HFF-Myc (cell line): ENCODE results near the gene TMEM258.

Source experiments
- DNase-seq: peaks from one replicate; pipeline ENCODE4 v3.0.0-alpha.2; 2011; ENCODE audit warnings: low read depth; ENCODE audit errors: extremely low read depth
- H3K4me3 ChIP-seq: replicated peaks from 2 replicates; pipeline ENCODE4 v1.5.1; 2011; ENCODE audit warnings: low read depth, mild to moderate bottlenecking, control low read depth, low read length
- CTCF ChIP-seq: IDR thresholded peaks from 2 replicates; pipeline ENCODE4 v1.5.1; 2012; ENCODE audit warnings: mild to moderate bottlenecking, low read depth, low read length, control low read depth; ENCODE audit errors: missing control alignments

Gene TMEM258

GRCh38 chr11:61764606-61765260, 27.7 kb downstream of the TMEM258 start:
- DNase-seq, result no peak
- TF ChIP-seq CTCF, result no peak
- H3K4me3 ChIP-seq, result no peak overlapping the region

DNA sequence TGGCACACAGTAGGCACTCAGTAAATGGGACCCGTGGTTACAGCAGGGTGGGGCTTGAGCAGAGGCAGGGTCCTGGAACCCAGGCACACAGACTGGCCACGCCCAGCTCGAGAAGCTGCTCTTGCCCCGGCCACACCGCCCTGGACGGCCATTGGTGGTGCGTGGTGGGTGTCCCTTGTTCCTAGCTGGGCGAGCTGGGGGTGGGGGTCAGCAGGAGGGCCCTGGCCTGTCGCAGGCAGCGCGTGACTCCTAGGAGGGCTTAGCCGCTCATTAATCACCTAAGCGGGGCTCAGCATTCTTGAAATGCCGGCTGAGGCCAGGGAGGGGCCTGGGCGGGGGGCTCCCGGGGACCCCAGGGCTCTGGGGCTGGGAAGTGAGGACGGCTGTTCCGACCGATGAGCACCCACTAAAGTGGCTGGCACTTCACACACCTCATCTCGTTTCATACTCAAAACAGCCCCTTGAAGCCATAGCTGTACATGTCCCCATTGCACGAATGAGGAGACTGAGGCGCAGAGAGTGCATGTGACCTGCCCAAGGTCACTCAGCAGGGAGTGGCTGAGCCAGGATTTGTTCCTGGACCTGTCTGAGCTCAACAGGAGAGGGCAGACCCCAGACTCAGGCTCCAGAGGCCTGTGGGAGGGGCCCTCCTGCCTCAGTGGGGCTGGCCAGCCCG, 28.3 kb downstream of the TMEM258 start:
- TF ChIP-seq CTCF, result no peak
- H3K4me3 ChIP-seq, result no peak overlapping the region
- DNase-seq, result no peak

GRCh38 chr11:61762798-61763197, 29.6 kb downstream of the TMEM258 start:
- H3K4me3 ChIP-seq, result no peak overlapping the region
- no peak for TF ChIP-seq CTCF
- no peak for DNase-seq

GRCh38 chr11:61762223-61762615, 30.2 kb downstream of the TMEM258 start:
- DNase-seq, result no peak
- no peak for TF ChIP-seq CTCF
- H3K4me3 ChIP-seq, result no peak overlapping the region

- no peak for TF ChIP-seq CTCF
- DNase-seq, result no peak
- H3K4me3 ChIP-seq, result no peak overlapping the region
Measured at GRCh38 chr11:61761440-61762222, 30.8 kb downstream of the TMEM258 start.

- DNase-seq, result no peak
- H3K4me3 ChIP-seq, result no peak overlapping the region
- no peak for TF ChIP-seq CTCF
Measured at GRCh38 chr11:61760946-61761345, 31.5 kb downstream of the TMEM258 start.
